K562 (cell line): ENCODE results near the gene SPAG16. TPM values are rescaled to one million over a fixed set of nuclear protein-coding genes. Genes with fewer than 3 reads are reported as not detected.
"Not testable (repeated sequence)": the region's sequence is repeated elsewhere in the genome, so short reads cannot be mapped to it uniquely, and the experiment has no call there.

Source experiments
- ATAC-seq: fragments of 200-7000 bp; cut with Tn5 transposase; 3 replicates; pipeline ENCODE4 v1.9.1; 2020; ENCODE audit warnings: moderate library complexity
- BruUV-seq: library from RNA; stranded (reverse); fragments of 400-500 nt; replicated peaks from 2 replicates; lab custom pipeline; 2021; lab: Mats Ljungman, UMichigan
- CTCF ChIA-PET: fragments of 300-600 bp; formaldehyde crosslinking; extraction: SDS; loops from one replicate; lab custom pipeline; 2021; ENCODE audit warnings: low intra/inter-chr PET ratio; lab: Yijun Ruan, JAX
- POLR2A ChIA-PET: fragments of 300-600, 350-650 bp; sonication (Branson Sonifier 250); formaldehyde crosslinking; extraction: SDS; loops from one replicate; lab custom pipeline; 2021; ENCODE audit warnings: antibody characterized with exemption, inconsistent platforms; lab: Yijun Ruan, JAX
- DNase-seq, 4 experiments: peaks; one replicate each; pipeline versions ENCODE4 v3.0.0 to v3.0.0-alpha.2; 2011 to 2018; ENCODE audit warnings: low spot score in 3 of 4, mixed read lengths in 3 of 4; ENCODE audit errors: extremely low read depth in 1 of 4
- FAIRE-seq: peaks from 2 replicates; lab custom pipeline; 2011; peaks lifted over from hg19 to GRCh38; lab: Jason Lieb, UNC
- H2AFZ ChIP-seq: 2 replicates; pipeline ENCODE4 v1.6.0; 2011; ENCODE audit warnings: low read depth, low read length, control low read depth, inconsistent platforms
- H3K27ac ChIP-seq: fragments of 200-600 bp; 3 replicates; pipeline ENCODE4 v1.8.0; 2011; ENCODE audit warnings: low read depth, mild to moderate bottlenecking, control low read depth, inconsistent platforms, low read length, moderate library complexity, mixed read lengths; ENCODE audit errors: extremely low read depth
- H3K27me3 ChIP-seq, 2 experiments: fragments of 300-600 bp in 1 of 2; 2 replicates in 1 of 2; 3 replicates in 1 of 2; pipeline versions ENCODE4 v1.6.0 to v1.8.0; 2011; ENCODE audit warnings: inconsistent platforms in 2 of 2, low read length in 2 of 2, mild to moderate bottlenecking in 1 of 2, mixed read lengths in 1 of 2, moderate library complexity in 1 of 2; ENCODE audit not compliant: control insufficient read depth in 2 of 2, insufficient read depth in 2 of 2
- H3K36me3 ChIP-seq: fragments of 300-600 bp; 3 replicates; pipeline ENCODE4 v1.8.0; 2011; ENCODE audit warnings: mild to moderate bottlenecking, low read length, inconsistent platforms; ENCODE audit not compliant: control insufficient read depth, insufficient read depth
- H3K4me1 ChIP-seq, 2 experiments: fragments of 200-600 bp in 1 of 2; replicated peaks in 1 of 2; 2 replicates in 1 of 2; 3 replicates in 1 of 2; pipeline versions ENCODE4 v1.5.1 to v1.8.0; 2011; ENCODE audit warnings: inconsistent platforms in 2 of 2, low read length in 2 of 2, mild to moderate bottlenecking in 1 of 2, mixed read lengths in 1 of 2, moderate library complexity in 1 of 2; ENCODE audit not compliant: control insufficient read depth in 2 of 2, insufficient read depth in 2 of 2
- H3K4me2 ChIP-seq: 2 replicates; pipeline ENCODE4 v1.6.1; 2011; ENCODE audit warnings: low read length, control low read depth, inconsistent platforms, mixed read lengths; ENCODE audit not compliant: insufficient read depth
- H3K4me3 ChIP-seq: fragments of 200-600 bp; sonication (generic), shearing (Covaris generic); 2 replicates; pipeline ENCODE4 v1.5.1; 2016; ENCODE audit warnings: control low read depth, inconsistent platforms
- H3K79me2 ChIP-seq: fragments of 200-600 bp; 3 replicates; pipeline ENCODE4 v1.8.0; 2011; ENCODE audit warnings: low read length, inconsistent platforms; ENCODE audit not compliant: control insufficient read depth, insufficient read depth
- H3K9ac ChIP-seq, 2 experiments: 2 replicates each; pipeline versions ENCODE4 v1.6.0 to v1.6.1; 2011; ENCODE audit warnings: low read depth in 2 of 2, low read length in 2 of 2, control low read depth in 1 of 2, inconsistent platforms in 1 of 2, mild to moderate bottlenecking in 1 of 2, mixed read lengths in 1 of 2; ENCODE audit not compliant: insufficient read depth in 1 of 2
- H3K9me1 ChIP-seq: one replicate; pipeline ENCODE4 v1.6.0; 2011; ENCODE audit warnings: inconsistent platforms, mild to moderate bottlenecking, low read length, moderate library complexity; ENCODE audit not compliant: control insufficient read depth, insufficient read depth
- H3K9me3 ChIP-seq: replicated peaks from 2 replicates; pipeline ENCODE4 v1.5.1; 2011; ENCODE audit warnings: low read depth, low read length, inconsistent platforms; ENCODE audit not compliant: control insufficient read depth, insufficient read depth
- H4K20me1 ChIP-seq: replicated peaks from 2 replicates; pipeline ENCODE4 v1.6.1; 2011; ENCODE audit warnings: low read length, inconsistent platforms, mixed read lengths; ENCODE audit not compliant: control insufficient read depth, insufficient read depth
- CAMTA2 ChIP-seq: fragments of 250-450 bp; sonication (Bioruptor Pico); conservative IDR thresholded peaks from 2 replicates; pipeline ENCODE4 v1.5.1; 2022
- ZNF224 ChIP-seq: sonication (generic); formaldehyde crosslinking; IDR thresholded peaks from 2 replicates; pipeline ENCODE4 v1.8.0; 2022; ENCODE audit warnings: mild to moderate bottlenecking, missing genetic modification reagents
- ZNF239 ChIP-seq: fragments of 250-450 bp; sonication (Bioruptor Pico); IDR thresholded peaks from 2 replicates; pipeline ENCODE4 v1.4.0; 2020; ENCODE audit warnings: mild to moderate bottlenecking
- WGBS: fragments of 100-300 bp; shearing (Covaris generic); methylation state at CpG from one replicate; pipeline ENCODE4 v1.1.6; 2016; ENCODE audit warnings: low coverage, mixed read lengths; ENCODE audit not compliant: insufficient coverage; ENCODE audit errors: missing lambda C conversion rate; 5-methylcytosine and 5-hydroxymethylcytosine counted together
- in situ Hi-C: fragments of 300-500 bp; cut with MboI; formaldehyde crosslinking; loops from 4 replicates; pipeline ENCODE4 v1.15.0; 2018; ENCODE audit warnings: inconsistent platforms, mixed read lengths
- intact Hi-C: fragments of 100-400 bp; cut with micrococcal nuclease; formaldehyde crosslinking; loops from 2 replicates; pipeline ENCODE4 v1.14.2; 2022
- polyA plus RNA-seq, 8 experiments: library from polyadenylated mRNA; depleted of rRNA in 4 of 8; stranded (reverse) in 5 of 8; unstranded in 3 of 8; fragments of >200 nt; fragmentation: Nextera tagmentation in 2 of 8; fragmentation: Illumina TruSeq in 1 of 8; extraction: Ambion mirVana in 2 of 8; extraction: Trizol in 1 of 8; gene quantifications; 2 replicates each; pipeline versions ENCODE4 v1.2.1 to v1.2.3, GENCODE V29; 2011 to 2014; ENCODE audit warnings: inconsistent platforms in 1 of 8, missing spikeins in 1 of 8
- total RNA-seq, 7 experiments: library from RNA; depleted of rRNA in 6 of 7; stranded (reverse); fragments of >200 nt in 6 of 7; fragmentation: Illumina TruSeq in 2 of 7; extraction: Trizol in 2 of 7; gene quantifications; 2 replicates each; pipeline versions ENCODE4 v1.2.1 to v1.2.3, GENCODE V29; 2011 to 2021; ENCODE audit warnings: low replicate concordance in 1 of 7
- TF ChIP-seq, protein P1 (sequence below): fragments of 450-650 bp; IDR thresholded peaks from 2 replicates; pipeline ENCODE4 v1.6.1; 2016; ENCODE audit warnings: mild to moderate bottlenecking, moderate library complexity

SPAG16 gene
- total and polyA plus RNA-seq, 9 of the 15 experiments (the other 6 are each of a cell fraction or from before 2014, with no cell fraction given) = 0.98 to 5.9 (median 3.5) TPM

- TF ChIP-seq, protein P1, sequence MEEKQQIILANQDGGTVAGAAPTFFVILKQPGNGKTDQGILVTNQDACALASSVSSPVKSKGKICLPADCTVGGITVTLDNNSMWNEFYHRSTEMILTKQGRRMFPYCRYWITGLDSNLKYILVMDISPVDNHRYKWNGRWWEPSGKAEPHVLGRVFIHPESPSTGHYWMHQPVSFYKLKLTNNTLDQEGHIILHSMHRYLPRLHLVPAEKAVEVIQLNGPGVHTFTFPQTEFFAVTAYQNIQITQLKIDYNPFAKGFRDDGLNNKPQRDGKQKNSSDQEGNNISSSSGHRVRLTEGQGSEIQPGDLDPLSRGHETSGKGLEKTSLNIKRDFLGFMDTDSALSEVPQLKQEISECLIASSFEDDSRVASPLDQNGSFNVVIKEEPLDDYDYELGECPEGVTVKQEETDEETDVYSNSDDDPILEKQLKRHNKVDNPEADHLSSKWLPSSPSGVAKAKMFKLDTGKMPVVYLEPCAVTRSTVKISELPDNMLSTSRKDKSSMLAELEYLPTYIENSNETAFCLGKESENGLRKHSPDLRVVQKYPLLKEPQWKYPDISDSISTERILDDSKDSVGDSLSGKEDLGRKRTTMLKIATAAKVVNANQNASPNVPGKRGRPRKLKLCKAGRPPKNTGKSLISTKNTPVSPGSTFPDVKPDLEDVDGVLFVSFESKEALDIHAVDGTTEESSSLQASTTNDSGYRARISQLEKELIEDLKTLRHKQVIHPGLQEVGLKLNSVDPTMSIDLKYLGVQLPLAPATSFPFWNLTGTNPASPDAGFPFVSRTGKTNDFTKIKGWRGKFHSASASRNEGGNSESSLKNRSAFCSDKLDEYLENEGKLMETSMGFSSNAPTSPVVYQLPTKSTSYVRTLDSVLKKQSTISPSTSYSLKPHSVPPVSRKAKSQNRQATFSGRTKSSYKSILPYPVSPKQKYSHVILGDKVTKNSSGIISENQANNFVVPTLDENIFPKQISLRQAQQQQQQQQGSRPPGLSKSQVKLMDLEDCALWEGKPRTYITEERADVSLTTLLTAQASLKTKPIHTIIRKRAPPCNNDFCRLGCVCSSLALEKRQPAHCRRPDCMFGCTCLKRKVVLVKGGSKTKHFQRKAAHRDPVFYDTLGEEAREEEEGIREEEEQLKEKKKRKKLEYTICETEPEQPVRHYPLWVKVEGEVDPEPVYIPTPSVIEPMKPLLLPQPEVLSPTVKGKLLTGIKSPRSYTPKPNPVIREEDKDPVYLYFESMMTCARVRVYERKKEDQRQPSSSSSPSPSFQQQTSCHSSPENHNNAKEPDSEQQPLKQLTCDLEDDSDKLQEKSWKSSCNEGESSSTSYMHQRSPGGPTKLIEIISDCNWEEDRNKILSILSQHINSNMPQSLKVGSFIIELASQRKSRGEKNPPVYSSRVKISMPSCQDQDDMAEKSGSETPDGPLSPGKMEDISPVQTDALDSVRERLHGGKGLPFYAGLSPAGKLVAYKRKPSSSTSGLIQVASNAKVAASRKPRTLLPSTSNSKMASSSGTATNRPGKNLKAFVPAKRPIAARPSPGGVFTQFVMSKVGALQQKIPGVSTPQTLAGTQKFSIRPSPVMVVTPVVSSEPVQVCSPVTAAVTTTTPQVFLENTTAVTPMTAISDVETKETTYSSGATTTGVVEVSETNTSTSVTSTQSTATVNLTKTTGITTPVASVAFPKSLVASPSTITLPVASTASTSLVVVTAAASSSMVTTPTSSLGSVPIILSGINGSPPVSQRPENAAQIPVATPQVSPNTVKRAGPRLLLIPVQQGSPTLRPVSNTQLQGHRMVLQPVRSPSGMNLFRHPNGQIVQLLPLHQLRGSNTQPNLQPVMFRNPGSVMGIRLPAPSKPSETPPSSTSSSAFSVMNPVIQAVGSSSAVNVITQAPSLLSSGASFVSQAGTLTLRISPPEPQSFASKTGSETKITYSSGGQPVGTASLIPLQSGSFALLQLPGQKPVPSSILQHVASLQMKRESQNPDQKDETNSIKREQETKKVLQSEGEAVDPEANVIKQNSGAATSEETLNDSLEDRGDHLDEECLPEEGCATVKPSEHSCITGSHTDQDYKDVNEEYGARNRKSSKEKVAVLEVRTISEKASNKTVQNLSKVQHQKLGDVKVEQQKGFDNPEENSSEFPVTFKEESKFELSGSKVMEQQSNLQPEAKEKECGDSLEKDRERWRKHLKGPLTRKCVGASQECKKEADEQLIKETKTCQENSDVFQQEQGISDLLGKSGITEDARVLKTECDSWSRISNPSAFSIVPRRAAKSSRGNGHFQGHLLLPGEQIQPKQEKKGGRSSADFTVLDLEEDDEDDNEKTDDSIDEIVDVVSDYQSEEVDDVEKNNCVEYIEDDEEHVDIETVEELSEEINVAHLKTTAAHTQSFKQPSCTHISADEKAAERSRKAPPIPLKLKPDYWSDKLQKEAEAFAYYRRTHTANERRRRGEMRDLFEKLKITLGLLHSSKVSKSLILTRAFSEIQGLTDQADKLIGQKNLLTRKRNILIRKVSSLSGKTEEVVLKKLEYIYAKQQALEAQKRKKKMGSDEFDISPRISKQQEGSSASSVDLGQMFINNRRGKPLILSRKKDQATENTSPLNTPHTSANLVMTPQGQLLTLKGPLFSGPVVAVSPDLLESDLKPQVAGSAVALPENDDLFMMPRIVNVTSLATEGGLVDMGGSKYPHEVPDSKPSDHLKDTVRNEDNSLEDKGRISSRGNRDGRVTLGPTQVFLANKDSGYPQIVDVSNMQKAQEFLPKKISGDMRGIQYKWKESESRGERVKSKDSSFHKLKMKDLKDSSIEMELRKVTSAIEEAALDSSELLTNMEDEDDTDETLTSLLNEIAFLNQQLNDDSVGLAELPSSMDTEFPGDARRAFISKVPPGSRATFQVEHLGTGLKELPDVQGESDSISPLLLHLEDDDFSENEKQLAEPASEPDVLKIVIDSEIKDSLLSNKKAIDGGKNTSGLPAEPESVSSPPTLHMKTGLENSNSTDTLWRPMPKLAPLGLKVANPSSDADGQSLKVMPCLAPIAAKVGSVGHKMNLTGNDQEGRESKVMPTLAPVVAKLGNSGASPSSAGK = no peak
- TF ChIP-seq CAMTA2 (CRISPR knock-in tag) (no peak), ZNF224 (CRISPR knock-in tag) (no peak), ZNF239 (no peak)
These were observed 711.3 kb downstream of the SPAG16 start (continued) for GRCh38 chr2:213995400-213996105.

DNA sequence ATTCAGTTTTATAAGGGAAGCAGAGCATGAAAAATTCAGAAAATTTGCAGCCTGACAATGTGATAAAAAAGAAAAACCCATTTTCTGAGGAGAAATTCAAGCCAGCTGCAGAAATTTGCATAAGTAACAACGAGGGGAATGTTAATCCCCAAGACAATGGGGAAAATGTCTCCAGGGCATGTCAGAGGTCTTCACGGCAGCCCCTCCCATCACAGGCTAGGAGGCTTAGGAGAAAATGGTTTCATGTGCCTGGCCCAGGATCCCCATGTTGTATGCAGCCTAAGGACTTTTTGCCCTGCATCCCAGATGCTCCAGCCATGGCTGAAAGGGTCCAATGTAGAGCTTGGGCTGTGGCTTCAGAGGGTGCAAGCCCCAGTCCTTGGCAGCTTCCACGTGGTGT, 714.7 kb downstream of the SPAG16 start:
- H3K36me3 ChIP-seq = not testable (repeated sequence)

More for the DNA sequence above, 714.7 kb downstream of the SPAG16 start:
- H3K9ac ChIP-seq, H3K27me3 ChIP-seq, H4K20me1 ChIP-seq, intact Hi-C loops, H3K9me3 ChIP-seq, H3K9me1 ChIP-seq, H3K4me3 ChIP-seq, CTCF ChIA-PET, ATAC-seq, H3K27ac ChIP-seq, BruUV-seq, H3K4me2 ChIP-seq, FAIRE-seq, H2AFZ ChIP-seq, POLR2A ChIA-PET, H3K4me1 ChIP-seq, in situ Hi-C loops, H3K79me2 ChIP-seq, DNase-seq: not testable (repeated sequence)
- 0% methylated on average over 2 of the region's 3 CpGs for WGBS
